ENCODE data around the gene MICALL2. TPM values are rescaled to one million over a fixed set of nuclear protein-coding genes. Genes with fewer than 3 reads are reported as not detected.
"Not testable (repeated sequence)": the region's sequence is repeated elsewhere in the genome, so short reads cannot be mapped to it uniquely, and the experiment has no call there.

The MICALL2 gene
- total RNA-seq, 1 donor from 2014 or later, result 11.0 TPM

DNA sequence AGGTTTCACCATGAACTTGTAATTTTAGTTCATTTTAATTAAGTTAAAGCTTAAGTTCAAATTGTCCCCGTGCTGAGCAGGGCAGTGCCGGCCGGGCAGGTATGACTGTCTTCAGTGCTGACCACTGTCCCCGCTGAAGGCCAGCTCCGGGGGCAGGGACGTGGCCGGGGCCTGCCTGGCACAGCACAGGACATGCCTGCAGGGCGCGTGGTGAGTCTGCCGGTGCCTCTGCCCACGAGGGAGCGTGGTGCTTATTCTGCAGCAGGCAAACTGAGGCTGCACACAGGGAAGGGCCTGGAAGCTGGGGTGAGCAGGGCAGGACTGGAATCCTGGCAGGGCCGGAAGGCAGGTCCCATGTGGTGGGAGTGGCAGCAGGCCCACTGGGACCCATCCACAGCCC, 9.8 kb downstream of the MICALL2 start:
- no peak for DNase-seq (ENCODE audit: low read depth, low spot score)

DNA sequence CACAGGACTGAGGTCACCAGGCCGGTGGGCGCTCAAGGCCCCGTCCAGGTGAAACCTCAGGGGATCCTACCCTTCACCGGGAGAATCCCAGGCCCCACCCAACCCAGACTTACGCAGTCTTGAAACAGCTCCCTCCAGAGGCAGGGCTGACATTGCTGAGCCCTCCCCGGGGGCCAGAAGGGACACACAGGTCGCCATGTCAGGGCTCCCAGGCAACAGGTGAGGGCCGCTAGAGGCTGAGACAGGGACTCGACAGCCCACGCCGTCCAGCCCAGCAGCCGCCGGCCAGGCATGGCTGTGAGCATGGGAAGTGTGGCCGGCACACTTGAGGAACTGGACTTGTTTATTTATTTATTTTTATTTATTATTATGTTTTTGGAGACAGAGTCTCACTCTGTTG, 10.3 kb downstream of the MICALL2 start:
- no peak for DNase-seq (ENCODE audit: low read depth, low spot score)

DNA sequence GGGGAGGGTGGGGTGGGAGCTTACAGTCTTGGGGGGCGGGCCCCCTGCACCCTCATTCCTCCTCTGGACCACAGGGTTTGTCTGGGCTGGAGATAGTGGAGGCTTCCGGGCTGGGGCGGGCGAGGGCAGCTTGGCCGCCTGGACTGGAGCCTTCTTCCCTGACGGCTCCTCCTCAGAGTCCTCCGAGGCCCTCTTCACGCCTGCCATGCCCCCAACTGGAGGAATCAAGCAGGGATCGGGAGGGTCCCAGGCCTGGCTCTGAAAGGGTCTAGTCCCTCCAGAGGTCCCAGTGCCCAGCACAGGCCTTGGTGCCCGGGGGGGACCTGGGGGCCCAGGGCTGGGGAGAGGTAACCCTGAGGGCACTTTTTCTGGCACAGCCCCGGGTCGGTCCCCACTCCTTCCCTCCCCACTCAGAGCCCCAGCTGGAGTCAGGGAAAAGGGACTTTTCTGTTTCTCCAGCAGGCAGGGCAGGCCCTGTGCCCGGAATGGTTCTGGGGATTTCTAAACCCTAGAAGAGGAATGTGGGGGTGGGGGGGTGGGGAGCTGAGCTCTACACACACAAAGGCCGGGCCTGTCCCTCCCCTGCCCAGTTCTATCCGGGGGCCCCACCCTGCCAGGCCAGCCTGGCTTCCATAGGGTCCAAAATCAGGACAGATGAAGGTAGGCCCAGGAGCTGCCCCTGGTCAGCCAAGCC, 11.6 kb downstream of the MICALL2 start:
- DNase-seq (ENCODE audit: low read depth, low spot score), result no peak

DNA sequence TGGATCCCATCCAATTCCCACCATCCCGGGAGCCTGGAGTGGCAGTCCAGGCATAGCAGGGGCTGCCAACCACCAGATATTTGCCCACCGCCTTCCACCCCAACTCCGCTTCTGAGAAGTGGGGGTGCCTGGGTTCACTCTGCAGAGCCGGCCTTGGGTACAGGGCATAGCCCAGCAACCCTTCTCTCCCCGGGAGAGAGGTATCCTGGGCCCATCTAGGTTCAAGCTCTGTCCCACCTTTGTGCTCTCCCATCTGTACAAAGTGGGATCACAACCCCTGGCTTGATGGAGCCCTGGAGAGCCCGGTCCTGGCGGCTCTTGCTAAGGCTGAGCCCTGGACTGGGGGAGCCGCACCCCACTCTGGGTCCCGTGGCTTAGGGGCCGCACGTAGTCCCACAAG, 12.2 kb downstream of the MICALL2 start:
- no peak for DNase-seq (ENCODE audit: low read depth, low spot score)

DNA sequence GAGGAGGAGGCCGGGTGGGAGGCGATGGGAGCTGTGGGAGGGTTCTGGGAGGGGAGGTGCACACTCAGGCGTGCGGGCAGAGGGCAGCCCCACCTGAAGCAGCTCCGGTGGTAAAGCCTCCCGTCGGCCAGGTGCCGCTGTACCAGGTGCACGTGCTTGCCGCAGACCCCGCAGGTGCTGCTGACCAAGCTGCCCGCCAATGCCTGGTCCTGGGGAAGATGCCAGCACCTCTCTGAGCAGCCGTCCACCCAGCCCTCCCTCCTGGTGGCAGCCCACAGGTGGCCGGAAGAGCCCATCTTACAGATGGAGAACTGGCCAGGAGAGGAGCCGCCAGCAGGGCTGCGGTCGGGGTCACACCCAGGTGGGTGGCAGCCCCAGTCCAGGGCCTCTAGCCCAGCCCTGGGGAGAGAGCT, 12.6 kb downstream of the MICALL2 start:
- no peak for DNase-seq (ENCODE audit: low read depth, low spot score)

DNA sequence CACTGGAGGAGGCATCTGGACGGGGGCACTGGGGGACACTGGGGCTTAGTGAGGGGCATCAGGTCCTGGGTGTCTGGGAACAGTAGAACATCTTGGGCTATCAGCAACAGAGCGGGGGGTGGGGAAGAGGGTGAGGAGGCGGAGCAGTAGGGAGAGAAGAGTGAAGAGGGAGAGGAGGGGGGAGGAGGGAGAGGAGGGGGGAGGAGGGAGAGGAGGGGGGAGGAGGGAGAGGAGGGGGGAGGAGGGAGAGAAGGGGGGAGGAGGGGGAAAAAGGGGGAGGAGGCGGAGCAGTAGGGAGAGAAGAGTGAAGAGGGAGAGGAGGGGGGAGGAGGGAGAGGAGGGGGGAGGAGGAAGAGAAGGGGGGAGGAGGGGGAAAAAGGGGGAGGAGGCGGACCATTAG, 13.2 kb downstream of the MICALL2 start:
- not testable (repeated sequence) for DNase-seq (ENCODE audit: low read depth, low spot score)

DNA sequence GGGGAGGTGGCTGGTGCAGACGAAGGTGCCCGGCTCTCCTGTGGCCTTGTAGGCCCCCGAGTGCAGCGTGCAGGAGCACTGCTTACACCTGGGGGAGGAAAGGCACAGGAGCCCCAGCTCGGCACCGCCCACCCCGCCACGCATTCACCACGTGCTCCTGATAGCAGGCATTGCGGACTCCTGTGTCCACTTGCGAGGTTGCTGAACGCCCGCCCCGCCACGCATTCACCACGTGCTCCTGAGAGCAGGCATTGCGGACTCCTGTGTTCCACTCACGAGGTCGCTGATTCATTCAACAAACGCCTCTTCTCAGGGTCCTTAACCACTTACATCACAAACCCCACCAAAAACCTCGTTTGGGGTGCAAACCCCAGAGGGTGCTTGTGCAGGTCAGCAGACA, 13.9 kb downstream of the MICALL2 start:
- no peak for DNase-seq (ENCODE audit: low read depth, low spot score)

DNA sequence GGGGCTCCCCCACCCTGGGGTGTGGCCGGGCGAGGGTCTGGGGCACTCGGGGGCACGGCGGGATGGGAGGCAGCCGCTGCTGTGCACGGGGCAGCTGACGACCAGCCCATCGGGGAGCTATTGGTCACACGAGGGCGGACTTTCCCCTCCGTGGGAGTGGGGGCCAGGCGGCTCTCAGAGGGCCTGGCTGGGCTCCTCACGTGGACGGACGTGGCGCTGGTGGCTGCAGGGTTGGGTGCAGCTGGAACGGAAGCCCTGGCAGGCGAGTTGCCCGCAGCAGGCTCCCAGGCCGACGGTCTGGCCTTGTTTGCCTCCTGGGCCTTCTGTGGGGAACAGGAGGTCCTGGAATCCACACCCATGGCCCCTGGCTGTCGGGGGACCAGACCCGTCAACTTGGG, 14.3 kb downstream of the MICALL2 start:
- no peak for DNase-seq (ENCODE audit: low read depth, low spot score)

DNA sequence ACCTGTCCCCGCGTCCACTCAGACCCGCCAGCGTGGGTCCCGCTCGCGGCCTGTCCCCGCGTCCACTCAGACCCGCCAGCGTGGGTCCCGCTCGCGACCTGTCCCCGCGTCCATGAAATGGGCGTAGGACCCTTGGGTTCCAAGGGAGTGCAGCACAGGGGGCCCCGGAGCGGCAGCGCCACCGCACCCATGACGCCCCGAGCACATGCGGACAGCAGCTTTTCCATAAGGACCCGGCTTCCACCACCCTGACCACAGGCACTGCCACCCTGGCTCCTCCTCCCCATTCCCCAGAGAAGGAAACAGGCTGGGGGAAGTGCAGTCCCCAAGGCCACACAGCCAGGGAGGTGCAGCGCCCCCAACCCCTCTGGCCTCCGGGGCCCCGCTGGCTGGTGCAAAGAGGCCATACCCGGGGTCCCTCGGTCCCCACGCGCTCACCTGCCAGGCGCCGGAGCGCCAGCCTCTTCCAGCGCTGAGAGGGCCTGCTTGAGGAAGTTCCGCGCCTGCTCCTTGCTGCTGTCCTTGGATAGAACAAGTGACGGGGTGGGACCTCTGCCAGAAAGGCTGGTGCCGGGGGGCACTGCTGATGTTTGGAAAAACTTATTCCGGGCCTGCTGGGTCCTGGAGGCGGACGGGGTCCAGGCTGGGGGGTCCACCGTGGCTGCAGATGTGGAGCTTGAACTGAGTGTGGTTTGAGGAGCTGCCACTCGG, 14.9 kb downstream of the MICALL2 start:
- no peak for DNase-seq (ENCODE audit: low read depth, low spot score)

DNA sequence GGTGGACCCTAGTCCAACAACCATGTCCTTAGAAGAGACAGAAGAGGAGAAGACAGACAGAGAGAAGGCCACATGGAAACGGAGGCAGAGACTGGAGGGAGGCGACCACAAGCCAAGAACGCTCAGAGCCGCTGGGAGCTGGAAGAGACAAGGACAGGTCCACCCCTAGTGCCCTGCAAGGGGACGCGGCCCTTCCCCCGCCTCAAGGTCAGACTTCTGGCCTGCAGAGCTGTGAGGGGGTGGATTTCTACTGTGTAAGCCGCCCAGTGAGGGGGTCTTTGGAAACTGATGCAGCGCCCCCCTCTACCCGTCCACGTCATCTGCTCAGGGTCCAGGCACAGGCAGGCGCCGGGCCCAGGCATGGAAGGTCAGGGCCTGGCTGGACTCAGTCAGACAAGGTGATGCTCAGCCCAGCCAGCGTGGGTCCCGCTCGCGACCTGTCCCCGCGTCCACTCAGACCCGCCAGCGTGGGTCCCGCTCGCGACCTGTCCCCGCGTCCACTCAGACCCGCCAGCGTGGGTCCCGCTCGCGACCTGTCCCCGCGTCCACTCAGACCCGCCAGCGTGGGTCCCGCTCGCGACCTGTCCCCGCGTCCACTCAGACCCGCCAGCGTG, 15.6 kb downstream of the MICALL2 start:
- DNase-seq (ENCODE audit: low read depth, low spot score), result not testable (repeated sequence)

DNA sequence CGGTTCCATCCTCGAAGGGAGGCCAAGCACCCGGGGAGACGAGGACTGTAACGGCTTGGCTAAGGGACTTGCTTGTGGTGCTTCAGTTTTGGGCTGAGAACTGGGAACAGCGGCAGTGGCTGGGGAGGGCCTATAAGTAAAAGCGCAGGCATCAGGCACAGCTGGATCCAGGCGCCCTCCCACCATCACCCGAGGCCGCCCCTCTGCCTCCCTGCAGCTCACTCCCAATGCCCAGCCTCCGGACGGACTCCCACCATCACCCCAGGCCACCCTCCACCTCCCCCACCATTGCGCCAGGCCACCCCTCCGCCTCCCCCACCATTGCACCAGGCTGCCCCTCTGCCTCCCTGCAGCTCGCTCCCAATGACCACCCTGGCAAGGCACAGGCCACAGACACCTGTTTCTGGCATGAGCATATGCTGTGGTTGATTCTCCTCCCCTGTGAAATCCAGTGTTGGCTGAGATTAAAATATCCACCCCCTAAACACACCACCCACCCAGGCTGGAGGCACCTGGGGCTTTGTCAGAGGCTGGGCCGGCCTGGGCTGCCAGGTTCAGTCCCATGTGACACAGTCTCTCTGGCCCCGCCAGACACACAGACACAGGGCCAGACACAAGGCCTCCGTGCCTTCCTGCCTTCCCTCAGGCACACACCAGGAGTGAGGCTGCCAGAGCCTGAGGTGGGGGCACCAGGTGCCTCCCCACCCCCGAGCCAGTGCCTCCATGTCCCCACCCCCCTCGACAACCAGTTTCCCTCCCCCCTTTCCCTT, 16.7 kb downstream of the MICALL2 start:
- DNase-seq (ENCODE audit: low read depth, low spot score), result no peak

DNA sequence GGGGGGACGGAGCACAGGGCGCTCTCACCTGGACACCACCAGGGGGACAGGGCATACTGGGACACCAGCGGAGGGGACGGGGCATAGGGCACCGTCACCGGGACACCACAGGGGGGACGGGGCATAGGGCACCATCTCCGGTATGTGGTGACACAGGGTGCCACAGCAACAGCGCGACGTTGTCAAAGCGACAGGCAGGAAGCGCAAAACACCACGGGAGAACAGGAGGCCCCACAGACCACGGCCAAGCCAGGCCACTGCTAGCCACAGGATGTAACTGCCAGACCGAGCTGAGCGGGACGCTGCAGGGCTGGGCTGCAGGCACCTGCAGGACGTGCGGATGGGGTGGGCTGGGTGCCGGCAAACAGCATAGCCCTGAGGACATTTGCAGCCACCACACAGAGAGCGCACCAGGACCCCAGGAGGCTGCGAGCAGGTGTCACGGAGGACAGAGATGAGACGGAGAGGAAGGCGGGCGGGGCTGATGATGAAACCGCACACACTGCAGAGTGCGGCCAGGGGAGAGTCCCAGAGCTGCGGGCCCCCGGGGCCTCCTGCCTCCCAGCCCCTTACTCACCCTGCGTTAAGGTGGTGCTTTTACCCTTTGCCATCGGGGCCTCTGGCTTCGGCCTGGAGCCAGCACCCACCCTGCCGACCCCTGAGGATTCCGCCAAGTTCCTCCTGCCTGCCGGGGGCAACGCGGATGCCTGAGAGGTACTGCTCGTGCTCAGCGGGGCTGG, 17.5 kb downstream of the MICALL2 start:
- no peak for DNase-seq (ENCODE audit: low read depth, low spot score)

DNA sequence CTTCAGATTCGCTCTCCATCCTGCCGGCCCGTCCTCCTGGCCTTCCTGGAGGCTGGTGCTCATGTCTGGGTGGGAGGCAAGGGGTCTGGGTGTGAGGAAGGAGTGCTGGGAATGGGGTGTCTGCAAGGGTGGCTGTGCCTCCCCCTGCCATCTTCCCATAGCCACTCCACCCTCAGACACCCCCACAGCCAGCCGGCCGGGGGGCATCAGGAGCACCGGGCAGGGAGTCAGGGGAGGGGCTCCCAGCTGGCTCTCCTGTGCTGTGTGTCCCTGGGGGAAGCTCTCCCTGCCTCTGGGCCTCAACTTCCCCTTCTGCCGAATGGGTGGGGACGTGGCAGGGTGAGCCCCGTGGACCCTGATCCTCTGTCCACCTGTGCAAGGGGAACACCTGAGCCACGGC, 18.6 kb downstream of the MICALL2 start:
- DNase-seq (ENCODE audit: low read depth, low spot score), result no peak

DNA sequence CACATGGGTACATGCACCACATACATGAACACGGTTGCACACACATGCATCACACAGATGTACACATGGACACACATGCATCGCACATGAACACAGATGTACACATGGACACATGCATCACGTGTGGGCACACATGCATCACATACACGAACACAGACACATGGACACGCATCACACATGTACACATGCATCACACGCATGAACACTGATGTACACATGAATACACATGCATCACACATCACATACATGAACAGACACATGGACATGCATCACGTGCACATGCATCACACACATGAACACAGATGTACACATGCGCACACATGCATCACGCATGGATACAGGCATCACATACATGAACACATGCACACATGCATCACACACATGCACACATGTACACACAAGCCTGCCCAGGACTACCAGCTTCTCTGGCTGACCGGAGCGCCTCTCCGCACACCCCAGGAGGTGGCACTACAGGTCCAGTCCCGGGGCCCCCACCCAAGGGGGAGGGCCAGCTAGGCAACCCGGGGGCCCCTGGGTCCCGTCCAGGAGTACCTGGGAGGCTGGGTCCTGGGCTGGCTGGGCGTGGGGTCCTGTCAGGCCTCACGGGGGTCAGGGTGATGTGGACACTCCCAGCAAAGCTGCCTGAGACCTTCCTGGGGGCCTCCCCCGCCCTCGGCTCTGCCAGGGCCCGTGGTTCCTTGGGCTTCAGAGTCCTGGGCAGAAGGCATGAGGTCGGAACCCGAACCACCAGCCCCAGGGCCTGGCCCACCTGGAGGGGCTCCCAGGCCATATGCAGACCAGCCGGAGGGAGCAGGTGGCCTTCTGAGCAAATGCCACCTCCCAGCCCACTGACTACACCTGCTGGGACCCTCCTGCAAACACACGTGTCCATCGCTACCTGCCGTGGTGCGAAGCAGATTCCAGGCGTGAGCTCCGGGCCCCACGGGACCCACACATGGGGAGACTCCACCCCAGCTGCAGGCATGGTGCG, 19.6 kb downstream of the MICALL2 start:
- DNase-seq (ENCODE audit: low read depth, low spot score), result no peak

DNA sequence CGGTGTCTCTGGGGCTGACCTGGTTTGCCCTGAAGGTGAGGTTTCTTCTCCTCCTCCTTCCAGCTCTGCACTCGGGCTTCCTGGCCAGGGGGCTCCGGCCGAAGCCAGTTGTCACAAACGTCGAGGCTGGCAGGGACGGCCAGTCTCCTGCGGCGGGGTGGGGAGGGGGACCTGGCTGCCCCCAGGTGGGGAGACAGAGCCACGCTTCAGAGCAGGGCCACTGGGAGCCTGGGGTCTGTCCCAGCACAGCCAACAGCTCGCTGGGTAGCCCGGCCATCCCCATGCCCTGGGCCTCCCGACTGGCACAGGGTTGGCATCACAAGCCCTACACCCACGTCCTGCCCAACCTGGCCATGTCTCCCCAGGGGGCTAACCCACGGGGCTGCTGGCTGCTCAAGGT, 20.4 kb downstream of the MICALL2 start:
- DNase-seq (ENCODE audit: low read depth, low spot score), result no peak

DNA sequence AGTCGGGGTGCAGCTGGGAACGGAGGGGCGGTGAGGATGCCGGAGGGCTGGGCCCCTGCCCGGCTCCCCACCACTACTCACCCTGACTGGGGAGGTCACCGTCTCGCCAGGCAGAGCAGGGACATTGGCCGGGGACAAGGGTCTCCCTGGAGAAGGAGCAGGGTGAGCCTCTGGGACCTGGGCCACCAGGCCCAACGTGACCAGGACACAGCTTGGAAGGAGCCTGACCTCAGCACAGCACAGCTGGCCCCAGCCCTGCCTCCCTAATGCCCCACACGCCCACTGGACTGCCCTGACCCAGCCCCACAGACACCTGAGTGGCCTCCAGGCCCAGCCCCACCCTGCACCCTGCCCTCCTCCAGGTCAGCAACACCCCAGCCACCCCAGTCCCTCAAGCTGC, 21.1 kb downstream of the MICALL2 start:
- no peak for DNase-seq (ENCODE audit: low read depth, low spot score)

DNA sequence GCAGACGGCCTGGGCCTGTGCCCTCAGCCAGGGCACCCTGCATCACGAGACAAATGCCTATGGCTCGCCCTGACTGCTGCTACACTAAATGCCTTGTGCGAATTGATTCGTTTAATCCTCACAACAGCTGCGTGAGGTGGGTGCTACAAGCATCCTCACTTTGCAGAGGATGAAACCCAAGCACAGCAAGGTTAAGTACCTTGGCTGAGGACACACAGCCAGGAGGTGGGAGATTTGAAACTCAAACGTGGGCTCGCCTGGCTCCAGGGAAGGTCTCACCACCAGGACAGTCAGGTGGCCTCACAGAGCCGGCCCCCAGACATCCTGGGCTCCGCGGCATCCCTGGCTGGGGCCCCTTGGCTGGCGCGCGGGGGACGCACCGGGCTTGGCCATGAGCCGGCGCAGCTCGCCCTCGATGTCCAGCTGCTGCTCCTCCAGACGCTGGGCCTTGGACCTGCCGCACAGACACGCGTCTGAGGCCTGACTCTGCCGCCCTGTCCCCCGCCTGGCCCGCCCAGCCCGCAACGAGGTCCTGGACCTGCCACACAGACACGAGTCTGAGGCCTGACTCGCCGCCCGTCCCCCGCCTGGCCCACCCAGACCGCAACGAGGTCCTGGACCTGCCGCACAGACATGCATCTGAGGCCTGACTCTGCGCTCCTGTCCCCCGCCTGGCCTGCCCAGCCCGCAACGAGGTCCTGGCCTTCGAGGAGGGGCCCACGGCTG, 22.0 kb downstream of the MICALL2 start:
- no peak for DNase-seq (ENCODE audit: low read depth, low spot score)

DNA sequence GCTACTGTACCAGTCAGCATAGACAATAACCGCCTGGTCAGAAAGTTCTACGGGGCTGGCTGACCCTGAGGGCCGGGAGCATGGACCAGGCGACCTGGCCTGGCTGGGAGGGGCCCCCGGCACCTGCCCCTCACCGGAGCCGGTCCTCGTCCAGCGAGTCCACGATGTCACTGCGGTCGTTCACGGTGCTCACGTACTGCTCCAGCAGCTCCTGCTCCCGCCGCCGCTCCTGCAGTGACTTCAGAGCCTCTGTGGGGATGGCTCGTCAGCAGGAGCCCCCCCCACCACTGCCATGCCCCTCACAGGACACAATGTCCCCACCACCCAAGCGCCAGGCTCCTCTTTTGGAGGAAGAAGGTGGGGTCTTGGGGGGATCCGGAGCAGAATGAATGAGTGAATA, 22.7 kb downstream of the MICALL2 start:
- DNase-seq (ENCODE audit: low read depth, low spot score), result no peak

DNA sequence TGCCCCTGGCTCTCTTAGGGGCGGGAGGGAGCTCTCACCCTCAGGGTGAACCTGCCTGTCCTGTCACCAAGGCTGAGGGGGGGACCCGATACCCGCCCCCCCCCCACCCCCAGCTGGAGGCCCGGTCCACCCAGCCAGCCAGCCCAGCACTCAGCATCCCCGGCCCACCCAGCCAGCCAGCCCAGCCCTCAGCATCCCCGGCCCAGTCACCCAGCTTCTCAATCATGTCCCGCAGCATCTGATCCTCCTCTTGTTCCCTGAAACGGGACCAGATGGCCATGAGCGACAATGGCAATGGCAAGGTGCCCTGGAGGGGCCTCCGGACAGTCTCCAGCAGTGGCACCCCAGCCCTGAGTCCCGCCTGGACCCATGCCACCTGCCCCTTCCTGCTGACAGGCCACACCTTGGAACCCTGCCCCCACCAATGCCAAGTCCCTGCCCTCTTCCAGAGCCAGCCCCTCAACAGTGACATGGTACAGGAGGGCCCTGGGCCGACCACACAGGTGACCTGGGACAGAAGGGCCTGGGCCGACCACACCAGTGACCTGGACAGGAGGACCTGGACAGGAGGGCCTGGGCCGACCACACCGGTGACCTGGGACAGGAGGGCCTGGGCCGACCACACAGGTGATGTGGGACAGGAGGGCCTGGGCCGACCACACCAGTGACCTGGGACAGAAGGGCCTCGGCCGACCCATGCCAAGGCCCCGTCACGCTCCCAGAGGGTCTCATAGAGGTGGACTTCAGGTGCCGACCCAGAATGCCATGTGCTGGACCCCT, 24.2 kb downstream of the MICALL2 start:
- no peak for DNase-seq (ENCODE audit: low read depth, low spot score)

Measured in pulmonary artery endothelial cell (primary cell).